Hepatocyte (in vitro differentiated cells): Measurements from ENCODE around the gene TSPAN9.

Source experiments
- CTCF ChIP-seq: fragments of 200-600 bp; sonication (generic); IDR thresholded peaks from 2 replicates; pipeline ENCODE4 v1.5.1; 2016; ENCODE audit warnings: antibody characterized with exemption, mild to moderate bottlenecking; ENCODE audit not compliant: poor library complexity
- EZH2 ChIP-seq: fragments of 200-600 bp; sonication (generic); IDR thresholded peaks from 2 replicates; pipeline ENCODE4 v1.6.1; 2016; ENCODE audit warnings: antibody characterized with exemption, mild to moderate bottlenecking, borderline replicate concordance

GRCh38 chr12:3335078-3335487 is 257.9 kb downstream of the TSPAN9 start:
- no peak for TF ChIP-seq CTCF
- no peak for TF ChIP-seq EZH2
